Colon (tissue), 2 donors: ENCODE results near the gene TENM4.

Source experiments
- FAIRE-seq: peaks from 2 replicates; lab custom pipeline; 2012; peaks lifted over from hg19 to GRCh38; lab: Jason Lieb, UNC
- donor health status: control.
- donor health status: control.

The TENM4 gene

DNA sequence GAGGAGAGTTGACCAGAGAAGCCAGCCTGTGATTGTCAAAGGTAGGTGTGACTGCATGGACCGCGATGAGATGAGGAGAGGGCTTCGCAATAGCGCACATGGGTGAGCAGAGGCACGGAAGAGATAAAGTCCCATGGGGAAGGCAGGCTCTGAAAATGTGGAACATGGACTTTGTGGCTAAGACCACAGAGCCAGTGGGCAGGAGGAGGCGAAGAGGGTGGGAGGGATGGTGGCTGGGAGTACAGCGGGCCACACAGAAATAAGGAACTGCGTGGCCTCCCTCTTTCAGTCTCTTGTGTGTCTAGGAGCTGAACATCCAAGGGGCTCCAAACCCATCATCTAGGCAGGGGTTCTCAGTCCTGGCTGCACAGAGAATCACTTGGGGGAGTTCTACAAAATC lies 98.6 kb downstream of the TENM4 start:
- FAIRE-seq = no peak

DNA sequence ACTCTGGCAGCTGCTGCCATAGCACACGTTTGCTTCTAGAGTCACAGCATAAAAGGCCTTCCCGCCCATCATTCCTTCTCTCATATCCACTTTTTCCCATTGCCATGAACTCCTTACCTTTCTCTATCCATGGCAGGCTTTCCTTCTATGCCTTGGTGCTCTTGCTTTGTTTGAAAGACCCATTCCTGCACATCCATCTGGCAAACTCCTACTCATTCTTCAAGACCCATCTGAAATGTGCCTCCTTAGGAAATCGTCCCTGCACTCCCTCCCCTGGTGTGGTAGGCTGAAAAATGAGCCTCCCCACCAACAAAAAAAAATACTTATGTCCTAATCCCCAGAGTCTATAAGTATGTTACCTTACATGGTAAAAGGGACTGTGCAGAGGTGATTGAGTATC lies 100.3 kb downstream of the TENM4 start:
- no peak for FAIRE-seq

DNA sequence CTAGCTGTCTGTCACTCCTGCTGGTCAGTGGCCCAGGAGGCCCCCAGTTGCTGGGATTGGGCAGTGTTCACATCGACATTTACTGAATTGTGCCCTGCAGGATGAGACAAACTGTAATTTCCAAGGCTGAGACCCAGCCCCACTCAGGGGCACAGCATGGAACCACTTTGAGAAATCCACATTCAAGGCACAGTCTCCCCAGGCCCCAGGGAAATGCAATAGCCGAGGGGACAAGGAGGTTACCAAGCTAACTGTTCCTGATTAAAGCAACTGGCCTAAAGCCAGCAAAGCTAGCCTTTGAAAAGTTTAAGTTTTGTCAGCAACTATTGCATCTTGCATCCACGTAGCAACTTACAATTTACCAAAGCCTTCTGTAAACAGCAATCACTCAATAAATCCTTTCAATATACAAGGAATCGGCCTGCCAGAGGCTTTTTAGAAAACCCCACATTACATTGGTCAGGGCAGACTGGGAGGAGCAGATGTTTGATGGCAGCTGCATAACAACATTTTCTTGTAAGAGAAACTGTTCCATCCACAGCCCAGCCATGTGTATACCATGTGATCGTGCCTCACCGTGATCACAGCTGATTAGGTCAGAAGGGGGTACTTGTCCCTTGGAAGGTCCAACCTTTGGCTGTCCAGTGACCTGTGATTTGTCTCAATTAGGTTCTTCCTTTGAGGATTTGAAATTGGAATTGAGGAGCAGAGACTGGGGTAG lies 103.9 kb downstream of the TENM4 start:
- no peak for FAIRE-seq

DNA sequence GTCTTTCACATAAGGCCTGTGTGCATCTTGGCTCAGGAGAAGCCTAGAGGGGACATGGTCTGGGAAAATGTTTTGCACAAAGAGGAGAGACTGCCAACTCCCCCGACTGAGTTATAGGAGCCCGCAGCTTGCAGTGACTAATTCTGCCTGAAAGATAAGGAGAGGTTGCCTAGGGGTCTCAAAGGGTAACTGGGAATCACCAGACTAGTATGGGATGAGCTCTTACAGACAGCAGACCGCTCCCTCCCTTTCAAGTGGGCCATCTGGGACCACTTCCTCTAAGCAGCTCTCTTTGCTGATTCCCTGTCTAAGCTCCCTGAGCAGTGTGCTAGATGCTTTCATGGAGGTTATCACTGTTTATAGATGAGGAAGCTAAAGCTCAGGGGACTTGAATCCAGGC lies 105.1 kb downstream of the TENM4 start:
- no peak for FAIRE-seq

DNA sequence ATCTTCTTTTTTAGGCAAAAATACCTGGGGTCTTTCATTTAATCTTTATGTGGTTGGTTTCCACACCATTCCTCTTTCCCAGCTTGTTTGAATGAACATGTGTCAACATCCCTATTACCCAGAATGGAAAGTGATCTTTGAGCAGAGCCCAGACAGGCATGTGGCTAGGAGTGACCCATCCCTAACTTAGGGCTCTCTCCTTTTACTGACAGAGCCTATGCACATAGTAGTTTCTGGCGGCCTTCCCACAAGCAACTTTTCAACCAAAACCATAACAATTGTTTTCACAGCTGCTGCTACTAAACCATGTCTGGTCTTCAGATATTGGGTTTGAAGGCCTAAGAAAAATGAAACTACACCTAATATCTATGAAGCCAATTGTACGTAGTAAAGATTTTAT lies 107.5 kb downstream of the TENM4 start:
- no peak for FAIRE-seq

DNA sequence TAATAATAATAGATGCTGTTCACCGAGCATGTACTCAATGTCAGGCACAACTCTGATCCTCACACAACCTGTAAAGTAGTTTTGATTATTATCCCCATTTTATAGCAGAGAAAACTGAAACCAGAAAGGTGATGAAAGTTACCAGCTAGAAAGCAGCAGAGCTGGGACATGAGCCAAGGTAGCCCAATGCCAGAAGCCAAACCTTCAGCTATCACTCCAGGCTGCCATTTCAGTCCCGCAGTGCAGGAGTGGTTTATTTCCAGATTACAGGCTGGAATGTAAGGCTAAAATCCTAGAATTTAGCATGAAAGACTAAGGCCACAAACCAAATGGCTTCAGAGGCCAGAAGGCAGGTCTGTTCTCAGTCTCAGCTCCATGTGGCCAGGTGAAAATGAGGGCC lies 108.8 kb downstream of the TENM4 start:
- no peak for FAIRE-seq

DNA sequence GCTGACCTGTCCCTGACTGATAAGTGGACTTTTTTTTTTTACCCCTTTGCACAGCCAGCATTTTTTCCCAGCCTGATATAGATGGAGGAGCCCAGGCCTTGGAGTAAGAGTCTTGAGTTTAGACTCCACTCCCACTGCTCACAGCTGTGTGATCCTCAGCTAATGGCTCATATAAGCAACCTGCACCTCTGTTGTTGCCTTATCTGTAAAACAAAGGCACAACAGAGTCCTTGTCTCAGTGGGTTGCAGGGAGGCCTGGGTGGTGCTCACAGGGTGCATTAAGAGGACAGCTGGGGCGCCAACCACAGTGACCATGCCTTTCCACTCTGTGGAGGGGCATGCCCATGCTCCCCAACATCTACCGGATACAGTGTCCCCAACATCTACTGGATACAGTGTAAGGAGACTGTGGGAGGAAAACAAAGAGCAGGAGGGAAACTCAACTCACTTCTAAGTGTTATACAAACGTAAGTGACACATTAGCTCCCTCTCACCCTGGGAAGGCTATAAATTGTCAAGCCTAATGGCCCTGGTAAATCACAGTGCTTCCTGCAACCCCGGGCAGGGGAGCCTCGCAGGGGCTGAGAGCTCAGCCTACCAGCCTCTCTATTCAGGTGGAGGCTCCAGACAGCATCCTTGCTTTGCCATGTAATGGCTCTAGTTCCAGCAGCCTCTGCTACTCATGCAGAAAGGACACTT lies 109.5 kb downstream of the TENM4 start:
- no peak for FAIRE-seq

DNA sequence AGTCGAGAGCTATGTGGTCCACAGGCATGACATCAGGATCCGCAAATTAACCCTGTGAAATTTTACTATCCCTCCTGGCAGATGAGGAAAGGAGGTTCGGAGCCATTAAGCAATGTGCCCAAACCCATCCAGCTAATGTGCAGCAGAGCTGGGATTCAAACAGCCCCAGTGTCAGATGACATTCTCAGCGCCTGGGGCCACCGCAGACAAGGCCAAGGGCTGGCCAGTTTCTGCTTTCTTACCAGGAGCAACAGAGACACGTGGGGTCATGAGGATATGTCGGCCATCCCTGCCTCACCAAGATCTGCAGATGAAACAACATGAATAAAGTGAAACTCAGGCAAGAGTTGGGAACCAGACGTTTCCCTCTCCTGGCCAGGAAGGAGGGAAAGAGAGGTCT lies 110.2 kb downstream of the TENM4 start:
- no peak for FAIRE-seq

DNA sequence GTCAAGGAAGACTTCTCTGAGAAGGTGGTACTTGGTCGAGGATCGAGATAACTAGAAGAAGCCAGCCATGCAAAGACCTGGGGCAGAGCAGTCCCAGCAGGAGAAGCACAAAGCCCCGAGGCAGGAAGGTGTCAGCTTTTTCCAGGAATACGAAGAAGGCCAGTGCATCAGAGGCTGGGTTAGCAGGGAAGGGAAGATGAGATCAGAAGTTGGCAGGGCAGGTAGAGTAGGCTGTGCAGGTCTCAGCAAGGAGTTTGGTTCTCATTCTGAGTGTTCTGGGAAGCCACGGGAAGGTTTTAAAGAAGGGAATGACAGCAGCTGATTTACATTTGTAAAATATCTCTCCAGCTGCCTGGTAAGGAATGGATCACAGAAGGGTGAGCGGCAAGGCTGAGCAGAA lies 111.3 kb downstream of the TENM4 start:
- no peak for FAIRE-seq

DNA sequence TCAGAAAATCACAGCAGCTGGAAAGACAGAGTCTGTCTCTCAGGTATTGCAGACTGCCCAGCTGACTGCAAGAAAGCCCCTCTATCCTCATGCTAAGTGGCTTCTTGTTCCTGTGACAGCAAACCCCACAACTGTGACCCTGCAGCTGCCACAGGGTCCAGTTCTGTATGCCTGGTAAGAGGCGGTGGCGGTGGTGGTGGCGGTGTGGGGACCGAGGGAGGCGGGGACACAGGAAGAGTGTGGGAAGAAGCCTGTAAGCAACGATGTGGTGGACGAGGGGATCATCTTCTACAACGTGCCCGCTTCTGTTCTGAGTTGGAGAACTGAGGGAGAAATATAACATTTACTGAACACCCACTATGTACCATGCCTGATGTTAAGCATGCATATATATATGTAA lies 112.4 kb downstream of the TENM4 start:
- no peak for FAIRE-seq

DNA sequence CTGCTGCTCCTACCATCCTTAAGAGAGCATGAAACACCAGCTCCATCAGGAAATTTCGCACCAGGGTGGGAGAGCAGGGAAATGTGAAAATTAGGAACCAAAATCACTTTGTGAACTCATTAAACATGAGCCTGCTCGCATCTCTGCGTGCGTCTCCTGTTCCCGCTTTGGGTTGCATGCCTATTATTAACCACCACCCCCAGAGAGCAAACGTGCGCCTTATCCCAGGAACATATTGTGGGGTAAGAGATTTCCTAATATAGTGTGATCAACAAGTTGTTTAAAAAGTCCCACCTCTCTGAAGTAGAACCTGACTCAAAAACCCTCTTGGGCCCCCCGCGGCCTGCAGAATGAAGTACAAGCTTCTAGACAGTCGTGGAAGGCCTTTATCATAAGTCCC lies 115.0 kb downstream of the TENM4 start:
- FAIRE-seq = no peak

DNA sequence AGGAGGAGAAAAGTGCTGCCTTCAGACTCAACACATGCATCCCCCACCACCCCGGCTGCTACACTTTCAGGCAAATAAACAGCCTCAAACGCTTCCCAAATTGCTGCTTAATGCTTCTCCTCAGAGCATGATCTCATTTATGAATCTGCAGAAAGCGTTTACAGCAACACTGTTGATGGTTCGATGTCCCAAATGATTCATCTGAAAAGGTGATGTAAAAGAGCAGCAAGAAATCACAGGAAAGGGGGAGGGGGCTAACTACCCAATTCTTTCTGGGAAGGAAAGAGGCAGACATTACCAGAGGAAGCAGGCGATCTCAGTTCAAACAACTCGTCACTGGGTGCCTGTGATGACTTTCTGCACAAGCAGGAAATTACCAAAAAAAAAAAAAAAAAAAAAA lies 119.6 kb downstream of the TENM4 start:
- FAIRE-seq = no peak

DNA sequence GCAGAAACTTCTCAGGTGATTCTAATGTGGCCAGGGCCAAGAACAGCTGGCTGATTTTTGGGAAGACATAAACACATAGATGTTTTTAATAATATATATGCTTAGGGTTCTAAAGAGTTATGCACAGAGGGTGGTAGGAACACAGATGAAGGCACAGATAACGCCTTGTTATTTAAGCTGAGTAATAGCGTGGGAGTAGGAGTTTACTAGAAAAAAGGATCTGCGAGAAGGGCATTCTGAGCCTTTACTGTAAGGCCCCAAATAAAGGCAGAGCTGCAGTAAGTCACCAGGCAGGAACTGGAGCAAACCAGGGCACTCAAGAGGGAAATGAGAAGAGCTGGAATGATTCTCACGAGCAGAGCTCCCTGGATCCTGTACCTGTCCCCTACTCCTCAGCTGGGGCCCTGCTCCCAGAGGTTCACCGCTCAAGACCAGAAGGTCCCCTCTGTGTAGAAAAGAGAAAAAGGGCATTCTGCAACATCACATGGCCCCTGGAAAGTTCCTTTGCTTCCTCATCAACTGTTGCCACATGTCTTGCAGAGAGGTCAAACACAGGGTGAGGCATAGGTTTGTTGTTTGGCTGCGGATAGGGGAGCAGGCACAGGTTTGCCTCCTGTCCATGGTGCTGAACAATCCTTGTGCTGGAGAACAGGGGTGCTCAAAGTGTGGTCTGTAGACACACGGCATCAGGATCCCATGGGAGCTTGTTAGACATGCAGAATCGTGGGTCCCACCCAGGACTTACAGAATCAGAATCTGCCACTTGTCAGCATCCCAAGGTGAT lies 125.7 kb downstream of the TENM4 start:
- no peak for FAIRE-seq

DNA sequence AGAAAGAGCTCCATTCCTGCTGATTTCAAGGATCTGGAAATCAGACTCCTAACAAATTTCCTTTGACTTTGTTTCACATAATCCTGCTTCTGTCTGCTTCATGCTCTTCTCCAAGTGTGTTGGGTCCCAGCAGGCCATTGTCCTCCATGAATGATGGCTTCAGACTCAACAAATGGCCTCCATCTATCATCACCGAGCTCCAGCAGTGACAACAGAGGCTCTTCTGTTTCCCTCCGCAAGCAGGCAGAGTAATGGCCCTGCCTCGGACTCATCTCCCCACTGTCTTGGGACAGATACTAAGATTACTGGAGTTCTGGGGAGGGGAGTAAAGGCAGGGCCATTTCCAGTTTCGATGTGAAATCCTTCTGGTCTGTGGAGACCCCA lies 127.3 kb downstream of the TENM4 start:
- no peak for FAIRE-seq

DNA sequence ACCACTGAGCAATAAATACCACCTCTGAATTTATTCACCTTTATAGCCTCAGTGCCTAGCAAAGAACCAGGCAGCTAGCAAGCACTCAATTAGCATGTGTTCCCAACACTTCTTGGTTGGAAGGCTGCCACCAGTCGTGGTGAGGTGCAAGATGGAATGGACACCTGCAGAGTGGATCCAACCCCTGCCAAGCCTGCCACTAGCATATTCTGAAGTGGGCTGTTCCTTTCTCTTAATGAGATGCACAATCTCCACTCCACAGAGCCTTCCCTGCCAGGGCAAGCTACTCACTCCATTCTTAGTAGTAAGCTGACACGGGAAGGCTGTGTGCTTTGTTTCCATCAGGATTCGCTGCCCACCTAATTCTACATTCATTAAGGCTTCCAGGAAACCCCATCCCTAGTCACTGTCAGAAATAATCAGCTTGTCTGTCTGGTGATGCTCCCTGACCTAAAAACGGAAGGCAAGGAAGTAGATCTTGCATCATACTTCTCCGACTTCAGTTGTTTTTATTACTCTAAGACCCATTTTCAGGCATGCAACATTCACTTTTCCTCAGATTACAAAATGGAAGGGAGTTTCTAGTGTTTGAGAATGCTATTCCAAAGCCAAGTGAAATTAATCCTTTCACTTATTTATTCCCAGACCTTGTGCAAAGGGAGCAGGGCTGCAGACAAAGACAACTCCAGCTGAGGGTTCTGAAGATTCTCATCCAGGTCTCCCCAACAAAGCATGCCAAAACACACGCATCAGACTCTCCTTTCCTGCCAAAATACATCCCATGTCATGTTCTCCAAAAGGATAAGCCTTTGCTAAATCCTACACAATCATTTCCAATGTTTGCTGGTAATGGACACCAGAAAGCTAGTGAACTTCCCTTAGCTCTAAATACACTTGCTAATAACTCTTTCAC lies 128.0 kb downstream of the TENM4 start:
- no peak for FAIRE-seq

DNA sequence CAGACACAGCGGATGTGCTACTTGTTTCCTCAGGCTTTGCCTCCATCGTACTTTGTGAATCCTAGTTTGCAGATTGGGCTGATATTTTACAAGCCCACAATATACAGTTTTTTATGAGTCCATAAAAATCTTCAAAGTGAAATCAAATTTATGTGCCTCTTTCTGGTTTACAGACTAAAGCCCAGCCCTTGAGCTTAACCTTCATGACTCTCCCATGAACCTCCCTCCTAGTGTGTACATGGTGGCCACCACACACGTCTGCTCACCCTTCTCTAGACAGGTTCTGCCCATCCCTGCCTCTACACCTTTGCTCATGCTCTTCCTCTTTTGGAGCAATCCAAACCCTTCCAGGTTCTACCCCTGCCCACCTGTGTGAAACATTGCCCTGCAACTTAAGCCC lies 129.4 kb downstream of the TENM4 start:
- FAIRE-seq = no peak

DNA sequence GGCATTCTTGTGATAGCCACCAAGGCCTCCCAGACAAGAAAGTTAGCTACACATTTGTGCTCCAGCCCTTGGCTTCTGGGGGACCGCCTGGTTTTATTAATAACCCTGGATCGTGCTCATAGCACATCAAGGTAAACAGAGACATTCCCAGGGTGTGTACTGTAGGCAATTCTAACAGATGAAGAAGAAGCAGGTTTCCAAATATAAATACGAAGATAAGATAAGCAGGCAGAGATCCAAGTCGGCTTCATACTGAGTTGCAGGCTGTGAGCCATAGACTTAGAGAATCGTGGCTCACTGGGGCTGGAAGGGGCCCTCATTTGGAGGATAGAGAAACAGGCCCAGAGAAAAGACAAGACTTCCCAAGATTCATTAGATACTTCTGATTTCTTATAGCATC lies 131.4 kb downstream of the TENM4 start:
- no peak for FAIRE-seq

DNA sequence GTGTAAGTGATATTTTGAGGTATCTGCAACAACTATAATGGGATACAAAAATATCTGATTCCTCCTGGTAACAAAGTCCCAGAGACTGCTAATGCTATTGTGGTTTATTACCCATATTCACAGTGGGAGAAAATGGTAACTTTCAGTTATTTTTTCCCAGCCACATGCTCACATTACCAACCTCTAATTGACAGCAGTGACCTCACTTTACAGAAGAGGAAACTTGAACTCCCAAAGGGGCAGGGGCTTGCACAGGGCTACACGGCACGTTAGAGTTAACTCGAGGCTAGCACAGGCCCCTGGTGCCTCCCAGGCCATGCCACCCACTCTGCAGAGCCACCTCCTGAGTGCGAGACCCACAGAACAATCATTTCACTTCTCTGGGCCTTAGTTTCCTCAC lies 132.4 kb downstream of the TENM4 start:
- no peak for FAIRE-seq

DNA sequence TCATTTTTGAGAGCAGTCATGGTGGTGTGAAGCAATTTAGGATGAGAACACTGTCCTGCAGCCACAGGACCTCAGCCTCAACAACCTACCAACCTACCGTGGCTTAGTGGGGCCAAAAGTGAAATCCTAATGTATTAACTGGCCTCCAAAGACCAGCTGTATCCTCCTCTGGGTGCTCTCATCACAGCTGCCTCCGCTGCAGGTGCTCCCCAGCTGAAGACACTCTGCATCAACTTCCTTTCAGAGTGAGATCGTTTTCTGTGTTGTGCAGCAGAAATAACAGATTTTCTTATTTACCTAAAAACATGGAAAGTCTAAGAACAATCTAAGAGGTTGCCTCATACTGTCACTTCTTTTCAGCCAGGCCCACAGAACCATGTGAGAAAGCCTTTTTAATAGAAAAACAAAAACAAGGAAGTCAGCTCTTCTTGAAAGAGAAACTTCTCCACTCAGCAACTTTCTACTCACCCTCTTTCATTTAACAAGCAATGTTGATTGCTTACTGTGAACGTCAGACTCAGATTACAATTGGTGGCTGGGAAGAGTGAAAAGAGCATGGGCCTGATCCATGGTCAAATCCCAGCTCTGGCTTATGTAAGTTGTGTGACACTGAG lies 136.1 kb downstream of the TENM4 start:
- FAIRE-seq = no peak

DNA sequence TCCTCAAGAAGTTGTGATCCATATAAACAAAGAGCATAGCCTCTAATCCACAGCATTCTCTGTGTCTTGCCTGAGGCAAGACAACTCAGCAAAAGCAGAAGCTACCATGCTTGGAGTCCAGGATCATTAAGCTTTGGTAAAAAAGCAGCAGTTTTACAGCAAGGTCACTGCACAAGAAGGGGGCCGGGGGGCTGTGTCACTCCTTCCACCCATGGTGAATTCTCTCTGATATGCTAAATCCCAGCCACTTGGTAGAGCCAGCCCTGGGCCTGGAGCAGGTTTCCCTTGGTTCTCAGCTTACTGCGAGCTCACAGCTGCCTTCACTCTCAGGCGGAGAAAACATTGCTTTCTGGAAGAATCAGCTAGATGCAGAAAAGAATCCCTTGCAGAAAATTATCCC lies 144.7 kb downstream of the TENM4 start:
- no peak for FAIRE-seq

DNA sequence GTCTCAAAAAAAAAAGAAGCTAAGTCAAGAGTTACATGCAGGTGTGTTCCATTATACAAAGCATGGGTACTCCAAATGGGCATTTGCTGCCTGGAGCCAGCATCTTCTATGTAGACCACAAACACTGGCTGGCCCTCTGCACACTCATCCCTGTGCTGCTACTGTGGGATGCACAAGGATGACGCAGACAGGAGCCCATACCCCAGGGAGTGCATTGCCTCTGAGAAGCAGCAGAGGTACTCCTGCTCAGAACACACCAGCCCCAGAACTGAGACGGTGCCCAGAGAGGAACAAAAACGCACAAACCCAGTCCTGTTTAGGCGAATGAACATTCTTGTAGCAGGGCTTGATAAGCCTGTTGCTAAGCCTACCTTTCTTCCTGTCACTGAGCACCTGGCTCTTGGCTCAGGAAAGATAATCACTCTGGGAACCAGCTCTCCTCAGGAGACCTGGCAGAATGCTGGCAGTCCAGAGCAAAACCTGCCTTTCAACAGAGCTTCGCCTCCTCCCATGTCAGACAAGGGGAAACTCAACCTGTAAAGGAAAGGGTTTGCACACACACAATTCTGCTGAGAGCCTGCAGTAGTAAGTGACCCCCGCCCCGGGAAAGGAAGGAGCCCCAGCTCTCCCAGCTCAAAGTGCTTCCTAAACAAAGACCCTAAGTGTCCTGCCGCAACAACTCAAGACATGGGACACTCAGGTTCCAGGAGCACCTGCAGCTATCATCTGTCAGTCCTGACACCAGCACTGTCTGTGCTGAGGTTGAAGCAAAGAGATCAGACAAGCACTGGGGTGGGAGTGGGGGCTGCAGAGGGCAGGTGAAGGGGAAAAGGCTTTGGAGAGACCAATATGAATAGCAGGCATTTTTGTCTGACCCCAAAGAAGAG lies 145.7 kb downstream of the TENM4 start:
- no peak for FAIRE-seq
